CD8-positive, alpha-beta memory T cell (primary cell): ENCODE results near the gene ARL17B. TPM values are rescaled to one million over a fixed set of nuclear protein-coding genes. Genes with fewer than 3 reads are reported as not detected.
"Not testable (repeated sequence)": the region's sequence is repeated elsewhere in the genome, so short reads cannot be mapped to it uniquely, and the experiment has no call there.

Experiments used
- CTCF ChIA-PET: fragments of 350-600 bp; sonication (Branson Sonifier 250); formaldehyde crosslinking; loops from one replicate; lab custom pipeline; 2021; ENCODE audit warnings: antibody characterized with exemption; lab: Charles Lee
- POLR2A ChIA-PET: fragments of 350-600 bp; sonication (Branson Sonifier 250); formaldehyde crosslinking; loops from one replicate; lab custom pipeline; 2021; ENCODE audit warnings: antibody characterized with exemption; lab: Charles Lee
- DNase-seq, 5 donors: peaks; one replicate each; pipeline versions ENCODE4 v3.0.0 to v3.0.0-alpha.2; 2020 to 2022; ENCODE audit warnings: mixed read lengths in 1 of 5
- H3K27ac ChIP-seq: one replicate; pipeline ENCODE4 v1.7.0; 2013; ENCODE audit warnings: low read depth, mild to moderate bottlenecking, low read length, moderate library complexity
- H3K27me3 ChIP-seq: 2 replicates; pipeline ENCODE4 v1.7.0; 2013; ENCODE audit warnings: low read length, mild to moderate bottlenecking; ENCODE audit not compliant: insufficient read depth, poor library complexity, severe bottlenecking
- H3K36me3 ChIP-seq: 2 replicates; pipeline ENCODE4 v1.7.0; 2013; ENCODE audit warnings: mild to moderate bottlenecking, low read length, moderate library complexity; ENCODE audit not compliant: insufficient read depth
- H3K4me1 ChIP-seq: 2 replicates; pipeline ENCODE4 v1.7.0; 2013; ENCODE audit warnings: mild to moderate bottlenecking, low read length, moderate library complexity; ENCODE audit not compliant: insufficient read depth
- H3K4me3 ChIP-seq: 2 replicates; pipeline ENCODE4 v1.7.0; 2013; ENCODE audit warnings: mild to moderate bottlenecking, low read length
- H3K9me3 ChIP-seq: 2 replicates; pipeline ENCODE4 v1.7.0; 2013; ENCODE audit warnings: mild to moderate bottlenecking, low read length
- H3K27ac Mint-ChIP-seq, 8 donors: one replicate each; pipeline ENCODE4 v1.8.0; 2020 to 2021; ENCODE audit warnings: mixed read lengths in 8 of 8, mild to moderate bottlenecking in 6 of 8, inconsistent platforms in 3 of 8, moderate library complexity in 3 of 8
- H3K27me3 Mint-ChIP-seq, 2 donors: one replicate each; pipeline ENCODE4 v1.8.0; 2020 to 2021; ENCODE audit warnings: mixed read lengths in 2 of 2, mild to moderate bottlenecking in 1 of 2, moderate library complexity in 1 of 2
- H3K36me3 Mint-ChIP-seq, 3 donors: one replicate each; pipeline ENCODE4 v1.8.0; 2020 to 2021; ENCODE audit warnings: mixed read lengths in 3 of 3, inconsistent platforms in 1 of 3, mild to moderate bottlenecking in 1 of 3
- H3K4me1 Mint-ChIP-seq, 3 donors: one replicate each; pipeline ENCODE4 v1.8.0; 2020 to 2021; ENCODE audit warnings: mixed read lengths in 3 of 3, inconsistent platforms in 1 of 3, mild to moderate bottlenecking in 1 of 3
- H3K4me3 Mint-ChIP-seq, 7 donors: one replicate each; pipeline ENCODE4 v1.8.0; 2020 to 2021; ENCODE audit warnings: mixed read lengths in 7 of 7, mild to moderate bottlenecking in 6 of 7, moderate library complexity in 4 of 7, inconsistent platforms in 2 of 7
- H3K9me3 Mint-ChIP-seq, 5 donors: one replicate each; pipeline ENCODE4 v1.8.0; 2020 to 2022; ENCODE audit warnings: mixed read lengths in 5 of 5, mild to moderate bottlenecking in 3 of 5, moderate library complexity in 2 of 5, inconsistent platforms in 1 of 5
- polyA plus RNA-seq: library from polyadenylated mRNA; unstranded; fragments of 300-500 nt; fragmentation: Illumina TruSeq; gene quantifications from one replicate; pipeline ENCODE4 v1.2.3, GENCODE V29; 2021
- total RNA-seq, 2 experiments: library from RNA; stranded (reverse); gene quantifications; one replicate each; pipeline ENCODE4 v1.2.3, GENCODE V29; 2021

Gene ARL17B
- total and polyA plus RNA-seq, 3 experiments from 2014 or later: 11.5 to 25.8 (median 12.9) TPM

GRCh38 chr17:46383118-46383517 lies 21.6 kb upstream of the ARL17B start:
- H3K36me3 Mint-ChIP-seq, DNase-seq, H3K9me3 ChIP-seq, H3K4me3 Mint-ChIP-seq, H3K9me3 Mint-ChIP-seq, CTCF ChIA-PET, H3K4me1 ChIP-seq, H3K27me3 ChIP-seq, H3K36me3 ChIP-seq, H3K4me3 ChIP-seq, H3K27ac ChIP-seq, H3K27ac Mint-ChIP-seq, H3K4me1 Mint-ChIP-seq, H3K27me3 Mint-ChIP-seq, POLR2A ChIA-PET: not testable (repeated sequence)

- CTCF ChIA-PET, H3K36me3 ChIP-seq, H3K27me3 ChIP-seq, DNase-seq, H3K9me3 ChIP-seq, H3K9me3 Mint-ChIP-seq, POLR2A ChIA-PET, H3K4me3 Mint-ChIP-seq, H3K27ac Mint-ChIP-seq, H3K27ac ChIP-seq, H3K36me3 Mint-ChIP-seq, H3K4me1 Mint-ChIP-seq, H3K4me3 ChIP-seq, H3K27me3 Mint-ChIP-seq, H3K4me1 ChIP-seq: not testable (repeated sequence)
Measured at GRCh38 chr17:46373418-46373817, 11.9 kb upstream of the ARL17B start.

- H3K4me1 Mint-ChIP-seq, H3K36me3 ChIP-seq, H3K36me3 Mint-ChIP-seq, H3K27ac Mint-ChIP-seq, H3K27me3 ChIP-seq, H3K4me3 ChIP-seq, H3K27me3 Mint-ChIP-seq, H3K4me1 ChIP-seq, H3K9me3 Mint-ChIP-seq, DNase-seq, H3K27ac ChIP-seq, CTCF ChIA-PET, POLR2A ChIA-PET, H3K9me3 ChIP-seq, H3K4me3 Mint-ChIP-seq: not testable (repeated sequence)
Measured at GRCh38 chr17:46372236-46373229, 11.0 kb upstream of the ARL17B start.

GRCh38 chr17:46367520-46367919 lies 6.0 kb upstream of the ARL17B start:
- H3K27ac Mint-ChIP-seq, H3K9me3 Mint-ChIP-seq, H3K4me3 ChIP-seq, CTCF ChIA-PET, DNase-seq, H3K27me3 Mint-ChIP-seq, H3K4me1 Mint-ChIP-seq, H3K36me3 ChIP-seq, H3K9me3 ChIP-seq, H3K4me3 Mint-ChIP-seq, H3K4me1 ChIP-seq, POLR2A ChIA-PET, H3K27ac ChIP-seq, H3K27me3 ChIP-seq, H3K36me3 Mint-ChIP-seq: not testable (repeated sequence)

- H3K4me3 Mint-ChIP-seq, H3K27me3 Mint-ChIP-seq, DNase-seq, H3K4me1 ChIP-seq, H3K27ac ChIP-seq, H3K4me3 ChIP-seq, H3K9me3 Mint-ChIP-seq, H3K4me1 Mint-ChIP-seq, H3K36me3 ChIP-seq, H3K27ac Mint-ChIP-seq, CTCF ChIA-PET, H3K36me3 Mint-ChIP-seq, POLR2A ChIA-PET, H3K27me3 ChIP-seq, H3K9me3 ChIP-seq: not testable (repeated sequence)
Measured at GRCh38 chr17:46361145-46361735, 326 bp downstream of the ARL17B start.

GRCh38 chr17:46353856-46354255 lies 7.7 kb downstream of the ARL17B start:
- POLR2A ChIA-PET, H3K4me3 ChIP-seq, DNase-seq, H3K4me3 Mint-ChIP-seq, H3K36me3 Mint-ChIP-seq, H3K36me3 ChIP-seq, CTCF ChIA-PET, H3K27ac Mint-ChIP-seq, H3K9me3 ChIP-seq, H3K4me1 Mint-ChIP-seq, H3K27ac ChIP-seq, H3K9me3 Mint-ChIP-seq, H3K27me3 Mint-ChIP-seq, H3K4me1 ChIP-seq, H3K27me3 ChIP-seq: not testable (repeated sequence)

- CTCF ChIA-PET, H3K9me3 ChIP-seq, H3K9me3 Mint-ChIP-seq, H3K4me3 ChIP-seq, H3K4me1 ChIP-seq, H3K4me1 Mint-ChIP-seq, H3K36me3 ChIP-seq, H3K36me3 Mint-ChIP-seq, H3K27me3 ChIP-seq, DNase-seq, POLR2A ChIA-PET, H3K27me3 Mint-ChIP-seq, H3K27ac Mint-ChIP-seq, H3K27ac ChIP-seq, H3K4me3 Mint-ChIP-seq: not testable (repeated sequence)
Measured at GRCh38 chr17:46349060-46349459, 12.5 kb downstream of the ARL17B start.

GRCh38 chr17:46348345-46348744 lies 13.2 kb downstream of the ARL17B start:
- H3K27ac ChIP-seq, H3K36me3 Mint-ChIP-seq, H3K9me3 ChIP-seq, H3K4me3 Mint-ChIP-seq, H3K27me3 Mint-ChIP-seq, DNase-seq, CTCF ChIA-PET, H3K4me1 Mint-ChIP-seq, H3K27me3 ChIP-seq, H3K4me1 ChIP-seq, H3K9me3 Mint-ChIP-seq, H3K27ac Mint-ChIP-seq, H3K36me3 ChIP-seq, H3K4me3 ChIP-seq, POLR2A ChIA-PET: not testable (repeated sequence)
